SH-SY5Y (cell line): ENCODE results near the gene IGFBPL1.

Source experiments
- GATA2 ChIP-seq: IDR thresholded peaks from 2 replicates; pipeline ENCODE4 v1.6.1; 2011; ENCODE audit warnings: mild to moderate bottlenecking, low read depth, low read length
- GATA3 ChIP-seq: IDR thresholded peaks from 2 replicates; pipeline ENCODE4 v1.6.1; 2011; ENCODE audit warnings: low read depth, mild to moderate bottlenecking, low read length, moderate library complexity

IGFBPL1 gene

GRCh38 chr9:38436708-38437107, 12.5 kb upstream of the IGFBPL1 start:
- no peak for TF ChIP-seq GATA2
- no peak for TF ChIP-seq GATA3

- TF ChIP-seq GATA2 (no peak), GATA3 (no peak)
Observed at GRCh38 chr9:38435521-38435920, 11.3 kb upstream of the IGFBPL1 start.

- TF ChIP-seq GATA2 (no peak), GATA3 (no peak)
Observed at GRCh38 chr9:38434853-38435252, 10.6 kb upstream of the IGFBPL1 start.

GRCh38 chr9:38434365-38434764, 10.1 kb upstream of the IGFBPL1 start:
- TF ChIP-seq GATA2: no peak
- no peak for TF ChIP-seq GATA3

GRCh38 chr9:38432922-38433510, 8.8 kb upstream of the IGFBPL1 start:
- TF ChIP-seq GATA3 (no peak), GATA2 (no peak)

- TF ChIP-seq GATA3 (no peak), GATA2 (no peak)
Observed at GRCh38 chr9:38431116-38431515, 6.9 kb upstream of the IGFBPL1 start.

- TF ChIP-seq GATA3 (no peak), GATA2 (no peak)
Observed at GRCh38 chr9:38428062-38428461, 3.8 kb upstream of the IGFBPL1 start.

- no peak for TF ChIP-seq GATA3
- TF ChIP-seq GATA2: no peak
Observed at GRCh38 chr9:38424918-38425317, 664 bp upstream of the IGFBPL1 start.

GRCh38 chr9:38423273-38423972, 831 bp downstream of the IGFBPL1 start:
- no peak for TF ChIP-seq GATA3
- TF ChIP-seq GATA2: no peak

- TF ChIP-seq GATA2 (no peak), GATA3 (no peak)
Observed at GRCh38 chr9:38422555-38423260, 1.5 kb downstream of the IGFBPL1 start.

- TF ChIP-seq GATA2 (peak; percentile 78), GATA3 (peak; percentile 51; the same call in 1 of the 2 replicates)
Observed at GRCh38 chr9:38421498-38422211, 2.6 kb downstream of the IGFBPL1 start.

- TF ChIP-seq GATA2 (no peak), GATA3 (no peak)
Observed at GRCh38 chr9:38419181-38419580, 5.1 kb downstream of the IGFBPL1 start.

- TF ChIP-seq GATA2 (no peak), GATA3 (no peak)
Observed at GRCh38 chr9:38418366-38418765, 5.9 kb downstream of the IGFBPL1 start.
